ENCODE data around the gene RAB3D. TPM values are rescaled to one million over a fixed set of nuclear protein-coding genes. Genes with fewer than 3 reads are reported as not detected.

Gene RAB3D
- 10 to 100 TPM; 47.1 to 51.6 TPM for total RNA-seq

- H3K9me3 ChIP-seq = no peaks in the 10 kb centered on the region
- peaks cover 2 to 17% of the 10 kb centered on the region in 2 donors for H3K36me3 ChIP-seq (replicated peaks in 1 of 2; ENCODE audit: insufficient read depth in 1 of 2, low read depth in 2 of 2)
- H3K4me3 ChIP-seq = peak within 1 kb of the TSS; percentile 99 to 100
- H3K27me3 ChIP-seq = no peaks in the 10 kb centered on the region
- peak within 1 kb of the TSS; percentile 76 to 94 (median 86) for H3K27ac ChIP-seq
- H3K4me1 ChIP-seq = peaks cover 41% of the 10 kb centered on the region
- peak; percentile 95 to 97 (median 96) for DNase-seq
- WGBS, 2 donors = 3 to 5% methylated on average over 20 to 53 of the region's 53 CpGs
- intact Hi-C loops (cut with DNase I) = no loop called here
- TF ChIP-seq, protein P1, sequence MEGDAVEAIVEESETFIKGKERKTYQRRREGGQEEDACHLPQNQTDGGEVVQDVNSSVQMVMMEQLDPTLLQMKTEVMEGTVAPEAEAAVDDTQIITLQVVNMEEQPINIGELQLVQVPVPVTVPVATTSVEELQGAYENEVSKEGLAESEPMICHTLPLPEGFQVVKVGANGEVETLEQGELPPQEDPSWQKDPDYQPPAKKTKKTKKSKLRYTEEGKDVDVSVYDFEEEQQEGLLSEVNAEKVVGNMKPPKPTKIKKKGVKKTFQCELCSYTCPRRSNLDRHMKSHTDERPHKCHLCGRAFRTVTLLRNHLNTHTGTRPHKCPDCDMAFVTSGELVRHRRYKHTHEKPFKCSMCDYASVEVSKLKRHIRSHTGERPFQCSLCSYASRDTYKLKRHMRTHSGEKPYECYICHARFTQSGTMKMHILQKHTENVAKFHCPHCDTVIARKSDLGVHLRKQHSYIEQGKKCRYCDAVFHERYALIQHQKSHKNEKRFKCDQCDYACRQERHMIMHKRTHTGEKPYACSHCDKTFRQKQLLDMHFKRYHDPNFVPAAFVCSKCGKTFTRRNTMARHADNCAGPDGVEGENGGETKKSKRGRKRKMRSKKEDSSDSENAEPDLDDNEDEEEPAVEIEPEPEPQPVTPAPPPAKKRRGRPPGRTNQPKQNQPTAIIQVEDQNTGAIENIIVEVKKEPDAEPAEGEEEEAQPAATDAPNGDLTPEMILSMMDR (IDR thresholded peaks at IDR 0.05) = no peak
- peak; percentile 55 to 89 (median 84) for TF ChIP-seq POLR2A (IDR thresholded peaks at IDR 0.05)
- peak; percentile 86 for ATAC-seq
These were observed at the start of gene RAB3D for GRCh38 chr19:11339254-11340098. Gene RAB3D, minus strand, starts transcription at chr19:11339657. Its CDS starts 2,258 bp downstream, at chr19:11337399.

GRCh38 chr19:11387162-11388034 is 47.9 kb upstream of the RAB3D start:
- intact Hi-C loops (cut with DNase I) = no loop called here
- ATAC-seq (no peak), DNase-seq (no peak)
- Histone ChIP-seq H3K4me3 (no peak overlapping the region), H3K36me3 (replicated peaks in 1 of 2; ENCODE audit: insufficient read depth in 1 of 2, low read depth in 2 of 2) (no peaks in the 10 kb centered on the region), H3K27ac (no peak overlapping the region), H3K4me1 (peaks cover 19% of the 10 kb centered on the region), H3K27me3 (no peaks in the 10 kb centered on the region), H3K9me3 (no peaks in the 10 kb centered on the region)
- TF ChIP-seq, protein P1 (IDR thresholded peaks at IDR 0.05) = no peak
- WGBS, 2 donors = 70 to 76% methylated on average over 19 of the region's 19 CpGs

DNA sequence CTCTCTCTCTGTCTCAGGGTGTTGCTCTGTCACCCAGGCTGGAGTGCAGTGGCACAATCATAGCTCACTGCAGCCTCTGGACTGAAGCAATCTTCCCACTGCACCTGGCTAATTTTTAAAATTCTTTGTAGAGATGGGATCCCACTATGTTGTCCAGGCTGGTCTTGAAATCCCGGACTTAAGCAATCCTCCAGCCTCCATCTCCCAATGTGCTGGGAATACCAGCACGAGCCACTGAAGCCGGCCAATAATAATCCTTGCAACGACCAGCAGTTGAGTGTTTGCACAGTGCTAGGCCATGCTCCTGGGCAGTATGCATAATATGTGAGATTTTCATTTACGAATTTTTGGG is 45.3 kb upstream of the RAB3D start:
- TF ChIP-seq, protein P1 (IDR thresholded peaks at IDR 0.05) = no peak
- no peak overlapping the region for H3K4me3 ChIP-seq
- WGBS, 2 donors = 60 to 78% methylated on average over 5 of the region's 5 CpGs
- no peaks in the 10 kb centered on the region for H3K36me3 ChIP-seq (replicated peaks in 1 of 2; ENCODE audit: insufficient read depth in 1 of 2, low read depth in 2 of 2)
- H3K9me3 ChIP-seq = no peaks in the 10 kb centered on the region
- H3K27ac ChIP-seq = peak overlapping the region in 2 of 4 donors; percentile 55 to 64
- intact Hi-C loops (cut with DNase I) = no loop called here
- DNase-seq (no peak), ATAC-seq (no peak)
- no peaks in the 10 kb centered on the region for H3K27me3 ChIP-seq
- peaks cover 37% of the 10 kb centered on the region for H3K4me1 ChIP-seq

GRCh38 chr19:11383706-11384048 is 44.2 kb upstream of the RAB3D start:
- H3K27me3 ChIP-seq = no peaks in the 10 kb centered on the region
- H3K9me3 ChIP-seq = no peaks in the 10 kb centered on the region
- peaks cover 39% of the 10 kb centered on the region for H3K4me1 ChIP-seq
- no peak for ATAC-seq
- H3K36me3 ChIP-seq (replicated peaks in 1 of 2; ENCODE audit: insufficient read depth in 1 of 2, low read depth in 2 of 2) = no peaks in the 10 kb centered on the region
- intact Hi-C loops (cut with DNase I) = no loop called here
- H3K27ac ChIP-seq = peak overlapping the region; percentile 50 to 72 (median 60)
- TF ChIP-seq POLR2A (IDR thresholded peaks at IDR 0.05) = no peak
- TF ChIP-seq, protein P1 (IDR thresholded peaks at IDR 0.05) = no peak
- DNase-seq = peak in 1 of 4 donors; percentile 22
- peak overlapping the region in 1 of 2 donors; percentile 25 for H3K4me3 ChIP-seq
- 0% methylated on average over 4 of the region's 9 CpGs; no CpG with 5 or more reads in 1 of the 2 donors for WGBS, 2 donors

All from body of pancreas (tissue), 4 donors.